Activated CD4-positive, alpha-beta T cell treated with anti-CD3 and anti-CD28 coated beads, Interleukin-2, amount 50 U/mL, for 48 hours (primary cell): ENCODE measurements around the gene CSK.
"Not testable (repeated sequence)": the region's sequence is repeated elsewhere in the genome, so short reads cannot be mapped to it uniquely, and the experiment has no call there.

Experiments
- DNase-seq, 2 experiments: peaks; one replicate each; pipeline ENCODE4 v3.0.0-alpha.2; 2020

CSK gene

GRCh38 chr15:74781431-74782258 is at the start of gene CSK:
Gene CSK, plus strand, starts transcription at chr15:74782080. Its CDS starts 16,218 bp downstream, at chr15:74798298.
- DNase-seq = peak; percentile 72 to 76

DNA sequence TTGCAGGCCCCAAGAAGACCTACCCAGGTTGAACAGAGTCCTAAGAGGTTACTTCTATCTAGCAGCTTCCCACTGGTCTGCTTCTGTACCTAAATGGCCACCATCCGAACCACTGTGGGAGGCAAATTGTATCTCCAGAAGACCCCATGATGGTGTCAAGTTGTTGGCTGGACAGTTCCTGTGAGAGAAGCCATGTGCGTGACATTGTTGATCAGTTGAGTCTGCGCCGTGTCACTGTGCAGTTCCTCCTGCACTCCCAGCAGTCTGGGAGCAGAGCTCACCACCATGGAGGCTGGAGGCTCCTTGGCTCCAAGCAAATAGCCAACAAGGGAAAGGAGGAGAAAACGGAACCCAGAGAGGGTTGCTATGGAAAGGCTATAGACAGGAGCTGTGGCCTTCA is 49.0 kb upstream of the CSK start:
- no peak for DNase-seq

DNA sequence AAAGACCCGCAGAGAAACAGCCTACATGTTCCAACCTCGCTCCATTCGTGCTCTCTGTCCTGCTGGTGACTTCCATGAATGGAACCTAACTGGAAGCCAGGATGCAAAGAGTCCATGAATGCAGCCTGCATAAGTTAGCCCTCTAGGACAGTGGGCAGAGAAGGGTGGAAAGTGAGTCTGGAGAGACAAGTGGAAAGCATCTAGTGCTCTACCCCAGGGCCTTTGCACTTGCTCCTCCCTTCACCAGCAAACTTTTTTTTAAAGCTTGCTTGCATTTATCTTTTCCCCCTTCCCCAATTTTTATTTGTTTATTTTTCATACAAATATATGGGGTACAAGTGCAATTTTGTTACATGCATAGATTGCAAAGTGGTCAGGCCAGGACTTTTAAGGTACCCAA is 48.6 kb upstream of the CSK start:
- no peak for DNase-seq

GRCh38 chr15:74735305-74735704 is 46.6 kb upstream of the CSK start:
- DNase-seq = no peak

- not testable (repeated sequence) for DNase-seq
Observed at GRCh38 chr15:74738239-74738638, 43.6 kb upstream of the CSK start.

- no peak for DNase-seq
Observed at GRCh38 chr15:74742422-74742821, 39.5 kb upstream of the CSK start.

GRCh38 chr15:74746389-74746788 is 35.5 kb upstream of the CSK start:
- no peak for DNase-seq

GRCh38 chr15:74748322-74748946 is 33.4 kb upstream of the CSK start, which contains the start of gene CYP1A2:
Gene CYP1A2, plus strand, starts transcription at chr15:74748845. Its CDS starts 894 bp downstream, at chr15:74749739.
- DNase-seq = no peak

GRCh38 chr15:74749832-74750231 is 32.0 kb upstream of the CSK start:
- no peak for DNase-seq

DNA sequence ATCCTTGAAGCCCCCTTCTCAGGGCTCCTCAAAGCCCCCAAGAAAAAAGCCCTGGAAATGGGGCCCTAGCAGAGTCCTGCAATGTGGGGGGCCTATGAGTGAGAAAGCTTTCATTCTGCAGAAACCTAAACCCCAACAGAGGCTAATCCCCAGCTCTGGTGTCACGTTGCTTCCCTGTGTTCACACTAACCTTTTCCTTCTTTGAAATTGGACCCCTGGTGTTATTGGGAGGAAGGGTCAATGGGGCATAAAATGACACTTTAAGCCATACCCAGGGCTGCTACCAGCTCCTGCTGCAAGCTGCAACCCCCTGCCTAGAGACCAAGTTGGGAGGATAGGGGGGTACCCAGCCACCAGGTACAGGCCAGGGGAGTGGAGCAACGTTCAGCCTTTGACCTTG is 31.1 kb upstream of the CSK start:
- DNase-seq = no peak

DNA sequence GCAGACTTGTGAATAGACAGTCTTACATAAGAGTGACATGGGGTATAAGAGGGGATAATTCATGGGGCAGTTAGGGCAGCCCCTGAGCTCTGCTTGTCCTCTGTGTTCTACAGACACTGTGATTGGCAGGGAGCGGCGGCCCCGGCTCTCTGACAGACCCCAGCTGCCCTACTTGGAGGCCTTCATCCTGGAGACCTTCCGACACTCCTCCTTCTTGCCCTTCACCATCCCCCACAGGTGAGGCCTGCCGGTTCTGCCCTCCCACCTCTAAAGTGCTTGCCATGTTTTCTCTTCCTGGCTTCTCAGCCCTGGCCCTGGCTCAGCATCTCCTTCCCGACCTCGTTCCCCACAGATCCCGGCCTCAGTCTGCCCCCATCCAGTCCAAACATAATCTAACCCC is 29.9 kb upstream of the CSK start:
- DNase-seq = no peak

DNA sequence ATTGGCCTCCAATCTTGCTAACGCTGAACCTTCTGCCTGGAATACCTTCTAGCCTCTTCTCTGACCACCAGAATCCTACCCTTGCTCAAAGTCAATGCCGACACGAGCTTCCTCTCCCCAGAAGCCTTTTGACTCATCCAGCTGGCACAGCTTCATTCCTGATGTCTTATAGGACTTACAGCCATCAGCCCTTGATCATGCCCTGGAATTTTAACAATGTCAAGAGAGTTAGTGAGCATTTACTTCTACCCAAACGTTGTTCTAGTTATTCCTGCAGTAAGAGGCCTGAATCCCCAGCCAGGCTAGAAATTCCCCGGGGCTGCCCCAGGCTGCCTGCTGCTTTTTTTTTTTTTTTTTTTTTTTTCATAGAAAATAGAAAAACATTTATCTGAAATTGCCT is 29.3 kb upstream of the CSK start:
- DNase-seq = no peak

GRCh38 chr15:74754593-74755215 is 27.2 kb upstream of the CSK start:
- no peak for DNase-seq

DNA sequence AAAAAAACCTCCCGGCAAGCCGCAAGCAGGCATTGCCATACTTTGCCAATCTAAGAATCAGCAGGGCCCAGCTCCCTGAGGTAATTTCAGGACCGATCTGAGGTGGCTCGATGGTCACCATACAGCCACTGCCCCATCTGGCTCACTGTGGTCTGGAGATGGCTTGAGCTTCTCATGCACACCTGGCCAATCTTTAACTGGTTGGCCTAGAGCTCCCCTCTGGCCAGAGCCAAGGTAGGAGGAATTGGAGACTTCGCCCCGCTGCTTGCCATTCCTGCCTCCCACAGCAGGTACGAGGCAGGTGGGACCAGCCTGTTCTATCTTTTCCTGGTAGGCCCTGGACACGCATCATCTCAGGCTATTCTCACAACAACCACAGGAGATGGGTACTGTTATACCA is 23.1 kb upstream of the CSK start:
- no peak for DNase-seq

- no peak for DNase-seq
Observed at GRCh38 chr15:74762791-74763150, 19.1 kb upstream of the CSK start.

DNA sequence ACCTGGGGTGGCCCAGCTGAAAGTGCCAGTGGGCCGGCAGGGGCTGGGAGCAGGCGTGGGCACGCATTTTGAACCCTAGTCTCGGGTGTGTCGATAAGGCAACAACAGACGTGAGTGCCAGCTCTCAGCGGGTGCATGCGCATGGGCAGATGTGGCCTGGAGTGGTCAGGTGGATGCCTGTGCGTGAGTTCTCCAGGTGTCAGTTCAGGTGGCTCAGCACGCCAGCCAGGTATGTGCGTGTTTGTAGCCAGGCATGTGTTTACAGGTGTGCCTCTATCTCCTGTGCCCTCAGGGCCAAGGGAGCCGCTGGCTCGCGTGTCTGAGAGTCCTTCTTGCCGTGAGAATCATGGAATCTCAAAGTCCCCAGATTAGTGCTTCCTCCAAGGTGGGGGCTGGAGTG is 18.5 kb upstream of the CSK start:
- DNase-seq = no peak

DNA sequence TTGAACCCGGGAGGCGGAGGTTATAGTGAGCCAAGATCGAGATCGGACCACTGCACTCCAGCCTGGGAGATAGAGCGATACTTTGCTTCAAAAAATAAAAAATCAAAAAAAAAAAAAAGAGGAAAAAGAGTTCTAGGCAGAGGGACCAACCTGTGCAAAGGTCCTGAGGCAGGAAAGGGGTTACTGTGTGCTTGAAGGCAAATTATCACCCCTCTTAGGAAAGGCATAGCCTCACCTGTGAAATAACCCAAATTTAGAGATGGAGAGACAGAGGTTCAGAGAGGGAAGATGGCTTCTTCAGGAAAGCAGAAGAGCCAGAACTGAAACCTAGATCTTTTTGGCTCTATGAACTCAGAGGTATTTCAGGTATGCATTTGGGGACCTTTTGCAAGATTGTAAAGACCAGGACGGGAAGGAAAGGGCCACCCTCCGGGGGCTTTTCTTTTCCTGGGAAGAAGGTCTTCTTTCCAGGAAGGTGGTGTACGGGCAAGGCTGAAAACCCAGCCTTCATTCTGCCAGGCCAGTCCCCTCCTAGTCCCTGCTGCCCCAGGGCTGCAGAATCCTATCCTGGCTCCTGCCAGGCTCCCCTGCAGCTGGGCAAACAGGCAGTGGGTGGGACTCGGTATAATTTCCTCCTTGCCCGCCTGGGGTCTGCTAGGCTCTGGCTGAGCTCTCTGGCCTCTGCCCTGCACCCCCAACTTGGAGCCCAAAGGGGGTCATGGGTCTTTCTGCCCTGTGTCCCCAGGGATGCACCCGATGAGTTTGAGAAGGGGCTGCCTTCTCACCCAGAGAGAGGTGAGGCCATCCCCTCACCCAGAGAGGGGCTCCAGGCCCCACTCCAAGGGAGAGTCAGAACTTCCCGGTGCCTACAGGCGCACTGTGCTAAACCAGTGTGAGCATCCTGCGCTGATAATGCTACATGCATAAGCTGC is 14.4 kb upstream of the CSK start:
- no peak for DNase-seq

DNA sequence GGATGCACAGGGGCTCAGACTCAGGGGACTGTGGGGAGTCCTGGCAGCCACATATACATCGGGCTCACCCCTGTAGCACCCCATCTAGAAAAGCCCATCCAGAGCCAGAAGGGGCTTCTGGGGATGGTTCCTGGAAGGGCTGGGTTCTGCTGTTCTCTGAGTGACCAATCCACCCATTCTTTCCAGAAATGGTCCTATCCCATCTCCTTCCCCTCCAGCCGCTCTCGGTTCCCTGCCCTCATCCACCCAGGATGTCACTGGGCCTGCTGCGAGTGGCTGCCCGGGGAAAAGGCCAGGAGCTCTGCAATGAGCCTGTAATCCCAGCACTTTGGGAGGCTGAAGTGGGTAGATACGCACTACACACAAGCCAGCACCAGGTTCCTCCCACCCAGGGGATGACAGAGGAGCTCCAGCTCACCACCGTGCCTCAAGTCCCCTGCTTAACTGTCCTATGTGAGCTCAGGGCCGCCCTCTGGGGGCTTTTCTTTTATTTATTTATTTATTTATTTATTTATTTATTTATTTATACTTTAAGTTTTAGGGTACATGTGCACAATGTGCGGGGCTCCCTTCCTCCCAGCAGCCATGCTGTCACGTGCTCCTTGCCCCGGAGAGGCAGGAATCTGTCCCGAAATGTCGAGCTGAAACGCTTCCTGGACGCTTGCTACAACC is 13.6 kb upstream of the CSK start:
- DNase-seq = no peak

DNA sequence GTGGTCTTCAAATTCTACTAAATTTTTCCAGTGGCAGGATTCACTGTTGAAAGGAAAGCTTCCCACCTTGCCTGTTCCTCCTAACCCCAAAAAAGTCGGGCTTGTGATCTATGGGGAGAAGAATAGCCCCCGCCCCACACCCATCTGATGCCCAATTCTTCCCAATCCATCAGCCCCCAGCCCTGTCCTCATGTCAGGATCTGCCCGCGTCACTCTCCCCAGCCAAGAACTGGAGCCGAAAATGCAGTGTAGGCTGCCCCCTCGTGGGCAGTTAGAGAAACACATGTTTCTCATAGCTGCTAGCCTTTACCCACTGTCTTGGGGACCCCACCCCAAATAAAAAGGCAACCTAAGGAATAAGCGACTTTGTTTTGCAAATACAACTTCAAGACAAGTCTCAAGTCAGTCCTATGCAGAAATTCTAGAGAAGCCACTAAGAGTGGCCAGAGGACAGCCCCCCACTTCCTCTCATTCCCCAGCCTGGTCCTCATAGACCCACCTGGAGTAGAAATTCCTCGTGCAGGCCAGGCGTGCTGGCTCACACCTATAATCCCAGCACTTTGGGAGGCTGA is 13.0 kb upstream of the CSK start:
- peak; percentile 67 to 75 for DNase-seq

GRCh38 chr15:74769463-74770025 is 12.3 kb upstream of the CSK start:
- no peak for DNase-seq

GRCh38 chr15:74770211-74770903 is 11.5 kb upstream of the CSK start:
- DNase-seq = no peak
